Measurements from ENCODE around the gene CDKN2B. TPM values are rescaled to one million over a fixed set of nuclear protein-coding genes. Genes with fewer than 3 reads are reported as not detected.

CDKN2B gene
- total and polyA plus RNA-seq, 2 of the 4 experiments (the other 2 are of a cell fraction), result 3.6 to 8.2 TPM

Small RNA genes within 50 kb of the gene (microRNA-seq; reads per million reads assigned to microRNA genes)
- gene RF02045 (ENCODE audit: insufficient read depth, insufficient read length), result not detected

Small RNA genes within 50 kb of the gene (small RNA-seq; reads per million reads assigned to genes)
- 0 reads per million in 5 experiments for gene RF02045

Other genes with a start within 250 kb of the CDKN2B start
- 33.6 and 50.9 TPM in 2 replicates for gene MTAP, start 206.7 kb downstream of the CDKN2B start, total RNA-seq (2012; rRNA removed)
- gene MTAP, start 206.7 kb downstream of the CDKN2B start, polyA plus RNA-seq (2012; rRNA removed), result 14.1 and 15.7 TPM in 2 replicates
- gene CDKN2A, start 14.9 kb downstream of the CDKN2B start, total RNA-seq (2012; rRNA removed), result 11.3 and 17.5 TPM in 2 replicates
- 75.3 and 143 TPM in 2 replicates for gene CDKN2A, start 14.9 kb downstream of the CDKN2B start, polyA plus RNA-seq (2012; rRNA removed)
- 1.1 and 1.7 TPM in 2 replicates for gene CDKN2B-AS1, start 14.5 kb downstream of the CDKN2B start, total RNA-seq (2012; rRNA removed)
- 0.70 and 1.0 TPM in 2 replicates for gene CDKN2B-AS1, start 14.5 kb downstream of the CDKN2B start, polyA plus RNA-seq (2012; rRNA removed)

All from IMR-90 (cell line).